Kidney tubule cell (primary cell): Measurements from ENCODE around the gene KANSL1.

Experiments
- DNase-seq: peaks from one replicate; pipeline ENCODE4 v3.0.0-alpha.2; 2018; ENCODE audit warnings: low spot score

Gene KANSL1

GRCh38 chr17:45998987-45999899, 194.0 kb downstream of the KANSL1 start, which contains the start of gene STH:
TSS of gene STH (plus strand) at chr17:45999250. CDS start at chr17:45999280, 30 bp downstream.
- DNase-seq, result no peak

GRCh38 chr17:45997624-45998023, 195.6 kb downstream of the KANSL1 start:
- DNase-seq, result peak; percentile 17

- no peak for DNase-seq
These were observed 196.1 kb downstream of the KANSL1 start for GRCh38 chr17:45997166-45997565.

GRCh38 chr17:45996282-45996937, 196.8 kb downstream of the KANSL1 start:
- DNase-seq, result no peak

GRCh38 chr17:45995627-45996270, 197.5 kb downstream of the KANSL1 start:
- DNase-seq, result no peak

- no peak for DNase-seq
These were observed 198.2 kb downstream of the KANSL1 start for GRCh38 chr17:45994987-45995386.

GRCh38 chr17:45993962-45994627, 199.1 kb downstream of the KANSL1 start:
- no peak for DNase-seq

GRCh38 chr17:45992904-45993303, 200.3 kb downstream of the KANSL1 start:
- DNase-seq, result no peak

- no peak for DNase-seq
These were observed 201.1 kb downstream of the KANSL1 start for GRCh38 chr17:45992175-45992574.

GRCh38 chr17:45991341-45991740, 201.9 kb downstream of the KANSL1 start:
- no peak for DNase-seq

GRCh38 chr17:45990886-45991285, 202.3 kb downstream of the KANSL1 start:
- DNase-seq, result no peak

GRCh38 chr17:45989759-45990158, 203.5 kb downstream of the KANSL1 start:
- no peak for DNase-seq

- no peak for DNase-seq
These were observed 205.5 kb downstream of the KANSL1 start for GRCh38 chr17:45987706-45988105.

- DNase-seq, result no peak
These were observed 207.2 kb downstream of the KANSL1 start for GRCh38 chr17:45986056-45986455.

- DNase-seq, result no peak
These were observed 207.8 kb downstream of the KANSL1 start for GRCh38 chr17:45985447-45985846.

- DNase-seq, result no peak
These were observed 208.9 kb downstream of the KANSL1 start for GRCh38 chr17:45984368-45984767.

GRCh38 chr17:45983614-45984310, 209.5 kb downstream of the KANSL1 start:
- no peak for DNase-seq

- DNase-seq, result no peak
These were observed 210.2 kb downstream of the KANSL1 start for GRCh38 chr17:45982791-45983613.

GRCh38 chr17:45981306-45981705, 211.9 kb downstream of the KANSL1 start:
- no peak for DNase-seq

GRCh38 chr17:45980855-45981254, 212.4 kb downstream of the KANSL1 start:
- no peak for DNase-seq
